K562 (cell line): ENCODE results near the gene PTRHD1. TPM values are rescaled to one million over a fixed set of nuclear protein-coding genes. Genes with fewer than 3 reads are reported as not detected.
A peak's percentile ranks its signal among the peaks of the same experiment; 100 is the strongest.

Experiments used
- DPF2 ChIP-seq: fragments of 450-650 bp; IDR thresholded peaks from 2 replicates; pipeline ENCODE4 v1.6.1; 2016
- EP300 ChIP-seq: IDR thresholded peaks from 2 replicates; pipeline ENCODE4 v1.6.1; 2012; ENCODE audit warnings: low read length, improper control_type of control experiment
- FOXK2 ChIP-seq, 2 experiments: fragments of 450-650 bp; IDR thresholded peaks in 1 of 2; conservative IDR thresholded peaks in 1 of 2; 2 replicates each; pipeline ENCODE4 v1.6.1; 2016; ENCODE audit warnings: low read depth in 2 of 2, mild to moderate bottlenecking in 1 of 2
- GABPB1 ChIP-seq: sonication (generic); formaldehyde crosslinking; IDR thresholded peaks from 2 replicates; pipeline ENCODE4 v1.8.0; 2022; ENCODE audit warnings: mild to moderate bottlenecking, missing genetic modification reagents
- HOMEZ ChIP-seq: fragments of 250-450 bp; sonication (Bioruptor Pico); IDR thresholded peaks from 2 replicates; pipeline ENCODE4 v1.4.0; 2020; ENCODE audit warnings: mild to moderate bottlenecking, moderate library complexity
- LEF1 ChIP-seq: fragments of 450-650 bp; IDR thresholded peaks from 2 replicates; pipeline ENCODE4 v1.6.1; 2016; ENCODE audit warnings: mild to moderate bottlenecking
- MIER1 ChIP-seq: fragments of 450-650 bp; IDR thresholded peaks from 2 replicates; pipeline ENCODE4 v1.6.1; 2016; ENCODE audit warnings: antibody characterized with exemption, mild to moderate bottlenecking, low read depth
- MYBL2 ChIP-seq, 2 experiments: fragments of 450-650 bp in 1 of 2; sonication (generic) in 1 of 2; formaldehyde crosslinking in 1 of 2; IDR thresholded peaks; 2 replicates each; pipeline versions ENCODE4 v1.6.1 to v1.8.1; 2017 to 2022; ENCODE audit warnings: borderline replicate concordance in 1 of 2, inconsistent platforms in 1 of 2, low read depth in 1 of 2, mild to moderate bottlenecking in 1 of 2, missing genetic modification reagents in 1 of 2, moderate library complexity in 1 of 2
- NCOA2 ChIP-seq, 2 experiments: fragments of 450-650 bp; IDR thresholded peaks; 2 replicates each; pipeline ENCODE4 v1.6.1; 2018; ENCODE audit warnings: mild to moderate bottlenecking in 2 of 2, moderate library complexity in 1 of 2; ENCODE audit not compliant: partially characterized antibody in 2 of 2
- NFE2 ChIP-seq: IDR thresholded peaks from 2 replicates; pipeline ENCODE4 v1.6.1; 2014; ENCODE audit warnings: antibody characterized with exemption, low read depth
- NONO ChIP-seq, 2 experiments: fragments of 200-400 bp in 1 of 2; fragments of 450-650 bp in 1 of 2; formaldehyde crosslinking in 1 of 2; IDR thresholded peaks; 2 replicates each; pipeline ENCODE4 v1.6.1; 2017; ENCODE audit warnings: low read depth in 2 of 2, mild to moderate bottlenecking in 2 of 2, moderate library complexity in 2 of 2, low read length in 1 of 2
- PRMT5 ChIP-seq: sonication (generic); formaldehyde crosslinking; IDR thresholded peaks from 2 replicates; pipeline ENCODE4 v1.5.0; 2020; ENCODE audit warnings: missing genetic modification reagents
- RBM25 ChIP-seq: fragments of 200-400 bp; formaldehyde crosslinking; IDR thresholded peaks from 2 replicates; pipeline ENCODE4 v1.6.1; 2018; ENCODE audit warnings: low read length, low read depth, moderate library complexity; ENCODE audit not compliant: severe bottlenecking
- SMARCE1 ChIP-seq: fragments of 450-650 bp; IDR thresholded peaks from 2 replicates; pipeline ENCODE4 v1.7.1; 2016; ENCODE audit warnings: mild to moderate bottlenecking
- STAT5B ChIP-seq: fragments of 250-450 bp; sonication (Bioruptor Pico); IDR thresholded peaks from 2 replicates; pipeline ENCODE4 v1.8.0; 2021; ENCODE audit warnings: mild to moderate bottlenecking, inconsistent platforms
- TAF9B ChIP-seq: fragments of 450-650 bp; IDR thresholded peaks from 2 replicates; pipeline ENCODE4 v1.6.1; 2018; ENCODE audit warnings: mild to moderate bottlenecking; ENCODE audit not compliant: partially characterized antibody
- TAL1 ChIP-seq: fragments of 450-650 bp; IDR thresholded peaks from 2 replicates; pipeline ENCODE4 v1.6.1; 2016; ENCODE audit warnings: mild to moderate bottlenecking
- TCF3 ChIP-seq: sonication (generic); formaldehyde crosslinking; IDR thresholded peaks from 2 replicates; pipeline ENCODE4 v1.4.0; 2020; ENCODE audit warnings: mild to moderate bottlenecking, missing genetic modification reagents
- ZNF133 ChIP-seq: fragments of 250-450 bp; sonication (Bioruptor Pico); IDR thresholded peaks from 2 replicates; pipeline ENCODE4 v1.4.0; 2020; ENCODE audit warnings: mild to moderate bottlenecking
- ZNF384 ChIP-seq: IDR thresholded peaks from 2 replicates; pipeline ENCODE4 v1.6.1; 2012; ENCODE audit warnings: low read depth, low read length, improper control_type of control experiment
- polyA plus RNA-seq, 8 experiments: library from polyadenylated mRNA; depleted of rRNA in 4 of 8; stranded (reverse) in 5 of 8; unstranded in 3 of 8; fragments of >200 nt; fragmentation: Nextera tagmentation in 2 of 8; fragmentation: Illumina TruSeq in 1 of 8; extraction: Ambion mirVana in 2 of 8; extraction: Trizol in 1 of 8; gene quantifications; 2 replicates each; pipeline versions ENCODE4 v1.2.1 to v1.2.3, GENCODE V29; 2011 to 2014; ENCODE audit warnings: inconsistent platforms in 1 of 8, missing spikeins in 1 of 8
- total RNA-seq, 7 experiments: library from RNA; depleted of rRNA in 6 of 7; stranded (reverse); fragments of >200 nt in 6 of 7; fragmentation: Illumina TruSeq in 2 of 7; extraction: Trizol in 2 of 7; gene quantifications; 2 replicates each; pipeline versions ENCODE4 v1.2.1 to v1.2.3, GENCODE V29; 2011 to 2021; ENCODE audit warnings: low replicate concordance in 1 of 7
- TF ChIP-seq, protein P1 (sequence below): fragments of 250-450 bp; sonication (Bioruptor Pico); IDR thresholded peaks from 2 replicates; pipeline ENCODE4 v1.5.0; 2022; ENCODE audit warnings: mild to moderate bottlenecking
- TF ChIP-seq, protein P2 (sequence below): fragments of 450-650 bp; formaldehyde crosslinking; IDR thresholded peaks from 2 replicates; pipeline ENCODE4 v1.4.0; 2022; ENCODE audit warnings: mild to moderate bottlenecking, moderate library complexity

PTRHD1 gene
- total and polyA plus RNA-seq, 9 of the 15 experiments (the other 6 are each of a cell fraction or from before 2014, with no cell fraction given) = 15.8 to 83.2 (median 46.6) TPM

GRCh38 chr2:24797644-24798043 is 4.5 kb upstream of the PTRHD1 start (continued):
- 0 out of 4 replicates have a peak, but pooled peaks have one; percentile 13 to 14 for TF ChIP-seq FOXK2 (conservative IDR thresholded peaks at IDR 0.05 in 1 of 2, IDR thresholded peaks at IDR 0.05 in 1 of 2; ENCODE audit: low read depth in 2 of 2)
- TF ChIP-seq ZNF133 (CRISPR knock-in tag) = no peak
- no peak for TF ChIP-seq LEF1
- no peak for TF ChIP-seq RBM25
- no peak for TF ChIP-seq HOMEZ
- TF ChIP-seq NFE2 = no peak
- no peak for TF ChIP-seq GABPB1 (CRISPR knock-in tag)
- TF ChIP-seq TCF3 (CRISPR knock-in tag) = peak; percentile 68
- peak; percentile 57 for TF ChIP-seq TAL1
- peak; percentile 33; the same call in 1 of the 2 replicates for TF ChIP-seq EP300
- no peak for TF ChIP-seq PRMT5 (CRISPR knock-in tag)
- no peak for TF ChIP-seq ZNF384
- TF ChIP-seq, protein P1, sequence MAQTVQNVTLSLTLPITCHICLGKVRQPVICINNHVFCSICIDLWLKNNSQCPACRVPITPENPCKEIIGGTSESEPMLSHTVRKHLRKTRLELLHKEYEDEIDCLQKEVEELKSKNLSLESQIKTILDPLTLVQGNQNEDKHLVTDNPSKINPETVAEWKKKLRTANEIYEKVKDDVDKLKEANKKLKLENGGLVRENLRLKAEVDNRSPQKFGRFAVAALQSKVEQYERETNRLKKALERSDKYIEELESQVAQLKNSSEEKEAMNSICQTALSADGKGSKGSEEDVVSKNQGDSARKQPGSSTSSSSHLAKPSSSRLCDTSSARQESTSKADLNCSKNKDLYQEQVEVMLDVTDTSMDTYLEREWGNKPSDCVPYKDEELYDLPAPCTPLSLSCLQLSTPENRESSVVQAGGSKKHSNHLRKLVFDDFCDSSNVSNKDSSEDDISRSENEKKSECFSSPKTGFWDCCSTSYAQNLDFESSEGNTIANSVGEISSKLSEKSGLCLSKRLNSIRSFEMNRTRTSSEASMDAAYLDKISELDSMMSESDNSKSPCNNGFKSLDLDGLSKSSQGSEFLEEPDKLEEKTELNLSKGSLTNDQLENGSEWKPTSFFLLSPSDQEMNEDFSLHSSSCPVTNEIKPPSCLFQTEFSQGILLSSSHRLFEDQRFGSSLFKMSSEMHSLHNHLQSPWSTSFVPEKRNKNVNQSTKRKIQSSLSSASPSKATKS = no peak
- peak; percentile 81 for TF ChIP-seq DPF2
- TF ChIP-seq TAF9B = no peak
- TF ChIP-seq STAT5B (CRISPR knock-in tag) = no peak
- TF ChIP-seq MIER1 = peak; percentile 79
- no peak for TF ChIP-seq MYBL2 (IDR thresholded peaks at IDR 0.05; ENCODE audit: low read depth)
- TF ChIP-seq MYBL2 (CRISPR knock-in tag; IDR thresholded peaks at IDR 0.05; ENCODE audit: borderline replicate concordance) = no peak
- TF ChIP-seq, protein P2, sequence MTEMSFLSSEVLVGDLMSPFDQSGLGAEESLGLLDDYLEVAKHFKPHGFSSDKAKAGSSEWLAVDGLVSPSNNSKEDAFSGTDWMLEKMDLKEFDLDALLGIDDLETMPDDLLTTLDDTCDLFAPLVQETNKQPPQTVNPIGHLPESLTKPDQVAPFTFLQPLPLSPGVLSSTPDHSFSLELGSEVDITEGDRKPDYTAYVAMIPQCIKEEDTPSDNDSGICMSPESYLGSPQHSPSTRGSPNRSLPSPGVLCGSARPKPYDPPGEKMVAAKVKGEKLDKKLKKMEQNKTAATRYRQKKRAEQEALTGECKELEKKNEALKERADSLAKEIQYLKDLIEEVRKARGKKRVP (CRISPR knock-in tag) = no peak
- TF ChIP-seq SMARCE1 = peak; percentile 74
- TF ChIP-seq NCOA2 (IDR thresholded peaks at IDR 0.05; ENCODE audit: partially characterized antibody in 2 of 2) = no peak
- TF ChIP-seq NONO (IDR thresholded peaks at IDR 0.05; ENCODE audit: low read depth in 2 of 2, low read length in 1 of 2) = no peak
